Lower leg skin (tissue), 3 donors: ENCODE data around the gene TMEM217.

Source experiments
- POLR2A ChIP-seq, 2 donors: fragments of 450-650 bp; IDR thresholded peaks; one replicate each; pipeline ENCODE4 v1.6.1; 2016 to 2017; ENCODE audit warnings: antibody characterized with exemption in 2 of 2, mild to moderate bottlenecking in 1 of 2, moderate library complexity in 1 of 2
- TF ChIP-seq, protein P1 (sequence below), 3 donors: fragments of 450-650 bp; IDR thresholded peaks; one replicate each; pipeline ENCODE4 v1.5.1; 2016; ENCODE audit warnings: antibody characterized with exemption in 3 of 3, mild to moderate bottlenecking in 3 of 3, moderate library complexity in 2 of 3

DNA sequence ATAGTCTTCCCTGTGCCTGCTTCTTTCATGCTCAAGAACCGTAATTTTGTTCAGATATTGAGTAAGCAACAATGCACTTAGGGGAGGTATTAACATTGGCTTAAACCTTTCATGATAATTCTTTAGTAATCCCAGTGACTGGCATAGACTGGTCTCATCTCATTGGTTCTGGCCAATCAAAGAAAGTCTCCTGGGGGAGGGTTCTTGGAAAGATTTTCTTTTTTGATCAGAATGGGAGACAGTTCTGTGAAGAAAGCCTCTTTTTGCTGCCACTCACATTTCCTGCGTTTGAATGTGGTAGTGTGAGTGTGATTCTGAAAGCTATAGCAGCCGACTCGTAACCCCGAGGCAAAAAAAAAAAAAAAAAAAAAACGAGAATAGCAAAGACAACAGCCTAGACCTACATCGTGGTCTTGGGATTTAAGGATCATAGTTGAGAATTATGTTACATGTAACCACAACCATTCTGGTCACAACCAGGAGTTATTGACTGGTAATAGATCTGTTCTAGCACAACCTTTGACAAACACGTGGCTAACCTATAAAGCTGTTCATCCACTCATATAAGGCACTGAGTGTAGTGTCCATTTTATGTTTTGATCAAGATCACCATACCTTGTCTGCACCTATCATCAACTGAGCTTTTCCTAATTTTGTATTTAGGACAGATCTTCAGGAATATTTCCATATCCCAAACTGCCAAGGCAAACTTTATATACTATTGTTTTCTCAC lies 15.1 kb upstream of the TMEM217 start:
- TF ChIP-seq, protein P1, sequence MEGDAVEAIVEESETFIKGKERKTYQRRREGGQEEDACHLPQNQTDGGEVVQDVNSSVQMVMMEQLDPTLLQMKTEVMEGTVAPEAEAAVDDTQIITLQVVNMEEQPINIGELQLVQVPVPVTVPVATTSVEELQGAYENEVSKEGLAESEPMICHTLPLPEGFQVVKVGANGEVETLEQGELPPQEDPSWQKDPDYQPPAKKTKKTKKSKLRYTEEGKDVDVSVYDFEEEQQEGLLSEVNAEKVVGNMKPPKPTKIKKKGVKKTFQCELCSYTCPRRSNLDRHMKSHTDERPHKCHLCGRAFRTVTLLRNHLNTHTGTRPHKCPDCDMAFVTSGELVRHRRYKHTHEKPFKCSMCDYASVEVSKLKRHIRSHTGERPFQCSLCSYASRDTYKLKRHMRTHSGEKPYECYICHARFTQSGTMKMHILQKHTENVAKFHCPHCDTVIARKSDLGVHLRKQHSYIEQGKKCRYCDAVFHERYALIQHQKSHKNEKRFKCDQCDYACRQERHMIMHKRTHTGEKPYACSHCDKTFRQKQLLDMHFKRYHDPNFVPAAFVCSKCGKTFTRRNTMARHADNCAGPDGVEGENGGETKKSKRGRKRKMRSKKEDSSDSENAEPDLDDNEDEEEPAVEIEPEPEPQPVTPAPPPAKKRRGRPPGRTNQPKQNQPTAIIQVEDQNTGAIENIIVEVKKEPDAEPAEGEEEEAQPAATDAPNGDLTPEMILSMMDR (IDR thresholded peaks at IDR 0.05), result no peak
- no peak for TF ChIP-seq POLR2A (IDR thresholded peaks at IDR 0.05)
